ENCODE results near the gene UHRF2. TPM values are rescaled to one million over a fixed set of nuclear protein-coding genes. Genes with fewer than 3 reads are reported as not detected.
"Not testable (repeated sequence)": the region's sequence is repeated elsewhere in the genome, so short reads cannot be mapped to it uniquely, and the experiment has no call there.

The UHRF2 gene
- total RNA-seq, 1 donor from 2014 or later, result 81.1 TPM

DNA sequence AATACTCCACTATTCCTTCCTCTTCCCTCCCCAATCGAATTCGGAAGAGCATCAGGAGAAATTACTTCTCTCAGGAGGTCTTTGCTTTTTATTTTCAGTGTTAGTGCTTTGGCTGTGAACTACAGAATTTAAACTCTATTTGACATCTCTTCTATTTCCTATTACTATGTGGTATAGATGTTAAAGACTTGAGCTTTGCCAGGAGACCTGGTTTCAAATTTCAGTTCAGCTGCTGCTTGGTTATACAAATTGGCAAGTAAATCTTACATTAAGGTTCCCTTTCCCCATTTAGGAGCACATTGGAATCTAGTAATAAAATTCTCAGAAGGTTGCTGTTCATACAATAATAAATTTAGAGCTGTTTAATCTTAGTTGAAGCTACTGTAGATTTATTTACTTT is 13.1 kb downstream of the UHRF2 start:
- intact Hi-C loops (cut with micrococcal nuclease), result no loop called here

DNA sequence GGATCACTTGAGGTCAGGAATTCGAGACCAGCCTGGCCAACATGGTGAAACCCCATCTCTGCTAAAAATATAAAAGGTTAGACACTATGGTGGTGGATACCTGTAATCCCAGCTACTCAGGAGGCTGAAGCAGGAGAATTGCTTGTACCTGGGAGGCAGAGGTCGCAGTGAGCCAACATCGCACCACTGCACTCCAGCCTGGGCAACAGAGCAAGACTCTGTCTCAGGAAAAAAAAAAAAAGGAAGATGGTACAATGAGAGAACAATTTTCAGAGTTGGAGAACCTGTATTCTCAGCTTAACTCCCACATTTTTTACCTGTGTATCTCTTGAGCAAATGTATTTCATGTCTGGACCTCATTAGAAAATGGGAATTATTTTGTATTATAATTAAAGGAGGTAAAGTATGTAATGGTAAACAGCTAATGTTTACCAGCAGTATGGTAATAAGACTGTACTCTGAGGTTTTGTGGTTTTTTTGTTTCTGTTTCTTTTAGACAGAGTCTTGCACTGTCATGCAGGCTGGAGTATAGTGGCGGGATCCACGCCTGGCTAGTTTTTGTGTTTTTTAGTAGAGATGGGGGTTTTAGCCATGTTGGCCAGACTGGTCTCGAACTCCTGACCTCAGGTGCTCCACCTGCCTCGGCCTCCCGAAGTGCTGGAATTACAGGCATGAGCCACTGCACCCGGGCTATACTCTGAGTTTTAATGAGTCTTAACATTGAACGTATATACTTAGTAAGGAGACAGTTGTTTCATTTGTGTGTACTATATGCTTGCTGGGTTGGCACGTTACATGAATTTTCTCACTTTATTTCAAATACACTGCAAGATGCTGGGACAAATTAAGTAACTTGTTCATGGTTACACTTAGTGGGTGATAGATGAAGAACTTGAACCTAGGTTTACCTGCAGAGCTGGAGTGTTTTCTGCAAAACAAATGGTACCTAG is 16.2 kb downstream of the UHRF2 start:
- intact Hi-C loops (cut with micrococcal nuclease), result loop anchor here (1.0 kb wide), 1 partner anchor 16 kb away; the partner anchor contains the start of gene UHRF2

DNA sequence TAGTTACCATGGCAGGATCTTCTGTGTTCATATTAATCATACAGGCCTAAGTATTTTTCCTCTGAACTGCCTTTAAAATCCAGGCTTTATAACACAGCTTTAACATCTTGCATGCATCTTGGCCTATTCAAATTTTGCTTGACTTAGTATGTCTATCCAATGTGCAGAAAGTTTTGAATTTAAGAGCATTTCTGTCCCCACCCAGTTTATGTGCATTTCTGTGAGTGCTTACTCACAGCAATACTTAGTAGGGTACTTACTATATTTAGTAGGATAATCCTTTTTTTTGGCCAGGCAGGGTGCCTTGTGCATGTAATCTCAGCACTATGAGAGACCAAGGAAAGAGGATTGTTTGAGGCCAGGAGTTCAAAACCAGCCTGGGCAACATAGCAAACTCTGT is 18.0 kb downstream of the UHRF2 start:
- intact Hi-C loops (cut with micrococcal nuclease), result no loop called here

DNA sequence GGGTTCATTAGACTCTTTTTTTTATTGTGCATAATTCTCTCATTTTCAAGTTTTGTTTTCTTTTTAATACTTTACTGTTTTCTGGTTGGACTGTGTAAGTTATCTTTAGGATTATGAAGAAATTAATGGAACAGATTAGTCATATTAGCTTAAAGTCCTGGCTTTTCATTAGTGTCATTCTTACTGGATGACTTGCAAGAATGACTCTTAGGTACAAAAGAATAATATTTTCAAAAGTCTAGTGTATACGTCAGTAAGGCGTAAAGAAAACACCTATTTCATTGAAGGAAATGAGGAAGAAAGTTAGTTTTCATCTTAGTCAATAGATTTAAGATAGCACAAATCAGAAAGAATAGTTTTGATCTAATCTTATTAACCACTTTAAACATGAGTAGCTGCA is 20.4 kb downstream of the UHRF2 start:
- intact Hi-C loops (cut with micrococcal nuclease), result no loop called here

DNA sequence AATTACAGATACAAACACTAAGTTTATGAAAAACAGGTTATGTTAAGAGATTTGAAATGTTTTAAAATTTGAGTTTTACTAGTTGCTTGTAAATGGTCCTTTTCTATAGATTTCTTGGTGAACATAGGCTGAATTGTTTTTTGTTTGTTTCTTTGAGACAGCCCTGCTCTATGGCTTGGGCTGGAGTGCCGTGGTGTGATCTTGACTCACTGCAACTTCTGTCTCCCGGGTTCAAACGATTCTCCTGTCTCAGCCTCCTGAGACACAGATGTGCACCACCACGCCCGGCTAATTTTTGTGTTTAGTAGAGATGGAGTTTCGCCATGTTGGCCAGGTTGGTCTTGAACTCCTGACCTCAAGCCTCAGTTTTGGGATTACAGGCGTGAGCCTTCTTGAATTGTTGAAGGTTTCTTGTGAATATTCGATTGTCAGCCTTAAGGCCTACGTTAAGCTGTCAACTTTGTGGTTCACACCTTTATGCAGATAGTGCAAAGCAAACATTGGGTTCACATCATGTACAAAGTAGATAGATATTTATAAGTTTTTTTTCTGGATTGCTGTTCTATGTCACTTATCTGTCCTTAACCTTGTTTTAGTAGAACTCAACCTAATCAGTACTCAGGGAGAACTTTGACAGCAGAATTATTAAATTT is 26.2 kb downstream of the UHRF2 start:
- intact Hi-C loops (cut with micrococcal nuclease), result no loop called here

DNA sequence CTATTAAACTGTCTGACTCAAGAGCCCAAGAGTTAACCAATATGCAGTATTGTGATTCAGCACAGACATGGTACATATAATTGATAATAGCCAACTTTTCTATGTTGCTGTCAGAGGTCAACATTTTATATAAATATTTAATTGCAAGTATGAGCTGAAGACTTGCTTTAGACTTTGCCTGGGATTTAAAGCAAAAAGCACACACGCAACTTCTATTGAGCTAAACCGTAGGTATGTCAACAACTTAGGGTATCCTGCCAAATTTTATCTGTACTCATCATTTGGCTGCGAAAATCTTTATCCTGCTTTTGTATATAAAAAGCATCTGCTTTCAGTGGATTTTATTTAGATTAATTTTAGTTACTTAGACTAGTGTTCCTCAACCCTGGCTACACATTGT is 27.4 kb downstream of the UHRF2 start:
- intact Hi-C loops (cut with micrococcal nuclease), result no loop called here

DNA sequence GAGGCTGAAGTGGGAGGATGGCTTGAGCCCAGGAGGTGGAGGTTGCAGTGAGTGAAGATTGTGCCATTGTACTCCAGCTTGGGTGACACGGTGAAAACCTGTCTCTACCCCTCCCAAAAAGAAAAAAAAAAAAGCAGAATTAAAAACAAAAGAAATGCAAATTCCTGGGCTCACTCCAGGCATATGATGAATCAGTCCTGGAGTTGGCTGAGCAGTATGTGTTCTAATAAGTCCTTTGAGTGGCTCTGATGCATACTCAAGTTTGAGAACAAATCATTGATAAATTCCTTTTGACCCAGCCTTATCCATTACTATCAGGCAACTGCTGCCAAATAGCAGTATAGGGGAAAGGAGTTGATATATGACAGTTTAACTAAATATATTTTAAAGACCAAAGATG is 28.3 kb downstream of the UHRF2 start:
- intact Hi-C loops (cut with micrococcal nuclease), result no loop called here

DNA sequence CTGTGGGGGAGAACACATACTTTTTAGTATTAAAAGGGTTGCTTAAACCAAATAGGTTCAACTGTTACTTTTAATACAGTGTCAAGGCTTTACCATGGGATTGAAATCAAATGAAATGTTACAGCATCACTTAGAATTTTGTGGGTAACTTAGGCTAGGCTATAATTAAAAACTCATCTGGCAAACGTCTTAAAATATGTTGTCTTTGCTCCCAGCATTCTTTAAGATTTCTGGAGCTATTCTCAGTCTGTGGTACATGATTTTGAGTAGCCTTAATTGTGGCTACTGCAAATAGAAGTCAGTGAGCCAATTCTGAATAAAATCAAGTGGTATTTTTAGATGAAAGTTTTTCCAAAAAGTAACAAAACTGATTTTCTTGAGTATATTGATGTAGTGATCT is 30.7 kb downstream of the UHRF2 start:
- intact Hi-C loops (cut with micrococcal nuclease), result no loop called here

DNA sequence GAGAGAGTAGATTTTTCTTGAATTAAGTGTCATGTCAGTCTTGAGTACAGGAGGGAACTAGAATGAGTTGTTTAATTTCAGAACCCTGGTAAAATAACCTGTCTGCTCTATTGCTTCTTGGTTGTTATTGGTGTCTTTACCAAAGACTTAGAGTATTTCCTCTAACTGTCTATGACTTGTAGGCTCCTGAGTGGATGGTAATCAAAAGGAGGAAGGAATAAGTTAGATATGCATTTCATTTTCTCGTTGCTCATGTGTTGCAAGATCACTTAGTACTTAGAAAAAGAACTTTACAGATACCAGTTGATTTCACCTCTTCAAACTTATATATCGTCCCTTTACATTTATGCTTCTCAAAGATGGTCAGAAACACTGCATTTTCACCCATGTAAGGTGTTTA is 31.1 kb downstream of the UHRF2 start:
- intact Hi-C loops (cut with micrococcal nuclease), result no loop called here

DNA sequence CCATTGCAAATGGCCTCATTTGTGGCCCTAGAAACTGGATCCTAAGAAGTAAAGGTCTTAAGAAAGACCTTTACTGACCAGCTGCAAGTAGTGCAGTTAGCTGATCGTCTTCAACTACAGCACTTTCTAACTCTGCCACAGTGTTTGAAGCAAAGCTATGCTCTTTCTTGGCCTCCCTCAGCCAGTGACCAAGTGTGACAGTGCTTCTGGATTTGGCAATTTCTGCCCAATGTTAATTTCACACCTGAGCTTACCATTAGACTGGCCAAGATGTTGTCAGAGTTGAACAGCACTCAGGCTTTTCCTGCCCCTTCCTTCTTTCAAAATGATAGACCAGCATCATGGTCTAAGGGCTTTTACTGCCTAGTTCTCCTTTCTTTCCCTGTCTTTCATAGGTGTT is 36.1 kb downstream of the UHRF2 start:
- intact Hi-C loops (cut with micrococcal nuclease), result no loop called here

DNA sequence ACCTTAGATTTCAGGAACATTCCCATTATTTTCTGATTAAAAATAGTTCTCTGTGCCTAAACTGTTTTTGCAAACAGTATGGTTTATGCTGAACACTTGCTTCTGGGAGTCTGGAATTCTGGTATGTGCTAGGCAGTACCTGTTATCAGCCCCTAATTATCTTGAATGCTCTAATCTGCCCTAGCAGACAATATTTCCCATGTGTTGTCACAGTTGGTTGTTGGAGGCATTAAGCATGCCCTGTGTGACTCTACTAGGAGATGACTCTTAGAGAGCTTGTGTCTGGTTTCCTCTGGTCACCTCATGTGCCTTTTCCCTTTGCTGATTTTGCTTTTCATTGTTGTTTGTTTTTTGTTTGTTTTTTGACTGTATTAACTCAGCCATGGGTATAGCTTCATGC is 36.6 kb downstream of the UHRF2 start:
- intact Hi-C loops (cut with micrococcal nuclease), result no loop called here

DNA sequence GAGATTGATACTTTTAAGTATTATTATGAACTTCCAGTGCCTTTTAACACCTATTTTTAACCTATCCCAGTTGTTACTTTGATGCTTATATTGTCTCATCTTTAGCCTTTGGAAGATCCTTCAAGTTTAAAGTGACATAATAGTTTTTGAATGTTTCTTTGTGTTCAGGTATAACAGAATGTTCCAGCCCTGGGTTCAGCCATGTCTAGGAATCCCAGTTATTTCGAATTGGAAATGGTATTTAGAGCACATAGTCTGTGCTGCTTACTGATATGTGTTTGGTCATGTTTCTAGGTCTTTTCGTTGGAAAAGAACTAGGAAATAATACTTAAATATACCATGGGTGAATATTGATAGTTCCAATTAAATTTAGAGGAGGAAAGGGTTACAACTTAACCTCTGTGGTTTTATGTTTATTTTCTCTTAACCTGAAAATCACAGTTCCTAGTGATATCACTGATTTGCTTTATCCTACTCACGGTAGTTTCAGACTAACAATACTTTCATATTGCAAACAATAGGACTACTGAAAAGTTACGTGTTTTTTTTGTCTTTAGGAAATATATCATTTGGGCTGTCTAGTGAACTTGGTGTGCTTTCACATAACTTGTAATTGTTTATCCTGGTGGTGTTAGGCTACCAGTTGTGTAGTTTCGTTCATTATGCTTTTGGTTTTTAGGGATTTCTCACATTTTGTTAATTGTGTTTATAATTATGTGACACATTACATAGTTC is 37.8 kb downstream of the UHRF2 start:
- intact Hi-C loops (cut with micrococcal nuclease), result no loop called here

DNA sequence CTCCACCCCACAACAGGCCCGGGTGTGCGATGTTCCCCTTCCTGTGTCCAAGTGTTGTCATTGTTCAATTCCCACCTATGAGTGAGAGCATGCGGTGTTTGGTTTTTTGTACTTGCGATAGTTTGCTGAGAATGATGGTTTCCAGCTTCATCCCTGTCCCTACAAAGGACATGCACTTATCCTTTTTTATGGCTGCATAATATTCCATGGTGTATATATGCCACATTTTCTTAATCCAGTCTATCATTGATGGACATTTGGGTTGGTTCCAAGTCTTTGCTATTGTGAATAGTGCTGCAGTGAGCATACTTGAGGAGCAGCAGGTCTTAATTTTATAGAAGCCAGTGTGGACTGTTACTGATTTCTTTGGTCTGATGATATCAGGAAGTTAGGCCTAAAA is 42.3 kb downstream of the UHRF2 start:
- intact Hi-C loops (cut with micrococcal nuclease), result not testable (repeated sequence)

DNA sequence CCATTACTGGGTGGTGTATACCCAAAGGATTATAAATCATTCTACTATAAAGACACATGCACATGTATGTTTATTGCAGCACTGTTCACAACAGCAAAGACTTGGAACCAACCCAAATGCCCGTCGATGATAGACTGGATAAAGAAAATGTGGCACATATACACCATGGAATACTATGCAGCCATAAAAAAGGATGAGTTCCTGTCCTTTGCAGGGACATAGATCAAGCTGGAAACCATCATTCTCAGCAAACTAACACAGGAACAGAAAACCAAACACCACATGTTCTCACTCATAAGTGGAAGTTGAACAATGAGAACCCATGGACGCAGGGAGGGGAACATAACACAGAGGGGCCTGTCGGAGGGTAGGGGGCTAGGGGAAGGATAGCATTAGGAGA is 45.7 kb downstream of the UHRF2 start:
- intact Hi-C loops (cut with micrococcal nuclease), result not testable (repeated sequence)

DNA sequence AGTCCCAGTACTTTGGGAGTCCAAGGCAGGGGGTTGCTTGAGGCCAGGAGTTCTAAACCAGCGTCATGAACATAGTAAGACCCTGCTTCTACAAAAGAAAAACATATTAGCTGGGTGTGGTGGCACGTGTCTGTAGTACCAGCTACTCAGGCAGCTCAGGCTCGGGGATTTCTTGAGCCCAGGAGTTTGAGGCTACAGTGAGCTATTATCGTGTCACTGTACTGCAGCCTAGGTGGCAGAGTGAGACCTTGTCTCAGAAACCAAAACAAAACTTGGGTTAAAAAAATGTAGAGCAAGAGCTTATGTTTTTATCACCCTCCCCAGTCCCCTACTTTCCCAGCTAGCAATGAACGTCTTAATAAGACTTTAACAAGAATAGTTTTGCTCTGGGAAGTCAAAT is 46.7 kb downstream of the UHRF2 start:
- intact Hi-C loops (cut with micrococcal nuclease), result no loop called here

DNA sequence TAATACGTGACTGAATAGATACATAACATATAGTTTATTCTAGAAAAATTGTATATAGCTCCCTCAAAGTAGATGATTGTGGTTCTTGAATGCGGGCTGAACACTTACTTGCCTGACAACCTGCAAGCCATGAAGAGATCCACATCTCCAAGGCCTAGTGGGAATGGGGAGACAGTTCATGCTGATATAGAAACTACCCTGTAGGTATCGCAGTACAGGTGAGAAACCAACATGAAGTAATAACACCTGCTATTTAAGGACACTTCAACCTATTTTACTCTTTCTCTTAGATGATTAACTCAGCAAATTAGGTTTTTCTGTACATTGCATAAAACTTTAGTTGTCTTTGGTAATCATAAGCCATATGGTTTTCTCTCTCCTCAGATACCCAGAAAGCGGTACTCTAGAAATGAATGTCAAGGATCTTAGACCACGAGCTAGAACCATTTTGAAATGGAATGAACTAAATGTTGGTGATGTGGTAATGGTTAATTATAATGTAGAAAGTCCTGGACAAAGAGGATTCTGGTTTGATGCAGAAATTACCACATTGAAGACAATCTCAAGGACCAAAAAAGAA is 47.3 kb downstream of the UHRF2 start:
- intact Hi-C loops (cut with micrococcal nuclease), result no loop called here

DNA sequence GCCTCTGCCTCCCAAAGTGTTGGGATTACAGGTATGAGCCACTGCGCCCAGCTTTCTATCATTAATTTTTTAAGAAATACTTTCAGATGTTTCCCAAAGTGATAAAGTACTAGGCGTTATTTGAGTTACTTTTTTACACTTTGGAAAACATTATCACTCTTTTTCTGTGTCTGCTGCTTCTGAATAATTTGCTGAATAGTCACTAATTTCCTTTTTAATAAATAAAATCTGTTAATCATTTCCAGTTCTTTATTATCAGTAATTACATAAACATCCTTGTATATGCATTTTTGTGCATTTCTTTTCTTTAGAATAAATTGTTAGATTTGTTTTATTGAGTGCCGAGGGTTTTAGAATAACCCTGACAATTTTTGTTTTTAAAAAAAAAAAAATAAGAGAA is 48.6 kb downstream of the UHRF2 start:
- intact Hi-C loops (cut with micrococcal nuclease), result no loop called here

DNA sequence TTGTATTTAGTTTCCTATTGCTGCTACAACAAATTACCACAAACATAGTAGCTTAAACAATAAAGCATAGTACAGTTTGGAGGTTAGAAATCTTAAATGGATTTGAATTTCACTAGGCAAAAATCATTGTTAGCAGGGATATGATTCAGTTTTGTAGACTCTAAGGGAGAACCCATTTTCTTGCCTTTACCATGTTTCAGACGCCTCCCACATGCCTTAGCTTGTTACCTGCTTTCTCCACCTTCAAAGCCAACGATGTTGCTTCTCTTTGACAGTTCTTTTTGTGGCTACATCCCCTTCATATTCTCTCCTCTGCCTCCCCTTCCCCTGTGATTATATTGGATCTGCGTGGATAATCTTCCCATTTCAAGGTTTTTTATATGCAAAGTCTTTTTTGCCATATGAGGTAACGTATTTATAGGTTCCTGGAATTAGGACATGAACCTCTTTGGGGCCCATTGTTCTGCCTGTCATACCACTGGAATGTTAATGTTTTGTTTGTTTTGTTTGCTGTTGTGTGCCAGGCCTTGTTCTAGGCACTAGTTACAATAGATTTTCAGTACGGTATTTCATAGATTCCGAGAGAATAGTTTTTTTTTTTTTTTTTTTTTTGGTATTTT is 54.1 kb downstream of the UHRF2 start:
- intact Hi-C loops (cut with micrococcal nuclease), result no loop called here

DNA sequence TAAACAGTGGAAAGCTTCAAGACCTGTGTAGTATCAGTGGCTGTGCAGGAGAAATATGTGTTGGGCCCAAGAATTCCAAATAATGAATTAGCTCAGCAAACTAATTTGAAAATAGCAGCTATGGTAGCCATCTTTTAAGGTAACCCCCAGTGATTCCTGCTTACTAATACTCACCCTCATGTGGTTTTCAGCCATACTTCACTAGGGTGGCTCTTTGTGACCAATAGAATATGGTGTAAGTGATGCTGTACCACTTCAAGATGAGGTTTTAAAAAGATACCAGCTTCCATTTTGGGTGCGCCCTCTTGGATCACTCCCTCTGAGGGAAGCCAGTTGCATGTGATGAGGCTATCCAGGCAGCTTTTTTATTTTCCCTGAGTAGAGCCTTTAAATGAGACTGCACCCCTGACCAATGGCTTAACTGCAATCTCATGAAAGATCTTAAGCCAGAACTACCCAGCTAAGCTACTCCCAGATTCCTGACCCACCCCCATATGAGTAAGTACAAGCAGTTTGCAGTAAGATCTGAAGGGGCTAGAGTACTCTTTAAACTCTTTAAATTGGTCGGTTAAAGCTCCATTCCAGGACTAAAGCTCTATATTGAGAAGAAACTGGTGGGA is 58.3 kb downstream of the UHRF2 start:
- intact Hi-C loops (cut with micrococcal nuclease), result no loop called here

DNA sequence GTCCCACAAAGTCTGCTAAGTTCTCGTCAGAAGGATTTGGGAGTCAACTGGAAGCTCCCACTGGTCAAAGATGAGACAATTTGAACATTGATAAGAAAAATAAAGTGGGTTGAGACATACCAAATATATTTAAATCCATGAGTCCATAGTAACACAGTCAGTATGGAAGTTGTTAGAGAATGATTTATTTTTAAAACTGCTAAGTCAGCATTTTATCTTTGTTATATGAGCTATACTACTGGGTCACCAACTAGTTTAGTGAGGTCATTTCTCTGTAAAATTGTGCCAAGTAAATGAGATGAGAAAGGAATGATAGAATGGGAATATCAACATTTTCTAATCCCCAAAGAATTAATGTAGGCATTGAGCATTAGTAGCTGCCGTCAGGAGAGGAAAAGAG is 60.2 kb downstream of the UHRF2 start:
- intact Hi-C loops (cut with micrococcal nuclease), result no loop called here

DNA sequence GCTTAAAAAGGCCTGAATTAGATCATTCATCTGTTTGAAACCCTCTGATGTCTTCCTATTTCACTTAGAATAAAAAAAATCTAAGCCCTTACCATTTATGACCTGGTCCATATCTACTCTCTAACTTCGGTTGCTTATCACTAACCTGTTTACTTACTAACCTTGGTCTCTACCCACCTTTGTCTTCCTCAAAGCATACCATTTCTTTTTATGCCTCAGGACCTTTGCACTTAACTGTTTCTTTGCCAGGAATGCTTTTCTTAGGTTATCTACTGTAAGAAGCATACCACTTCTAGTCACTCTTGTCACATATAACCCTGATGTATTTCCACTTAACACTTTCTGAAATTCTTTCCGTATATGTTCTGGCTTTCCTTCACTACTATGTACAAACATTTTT is 67.0 kb downstream of the UHRF2 start:
- intact Hi-C loops (cut with micrococcal nuclease), result loop anchor here (5.0 kb wide), 1 partner anchor 68 kb away; the partner anchor contains the start of gene UHRF2

Data from T-helper 2 cell treated with Interferon-gamma antibody and Interleukin-4, amounts not matched to agents 100 ng/mL and 5 ng/mL, for 36 hours (primary cell).